ENCODE data around the gene AGXT. TPM values are rescaled to one million over a fixed set of nuclear protein-coding genes. Genes with fewer than 3 reads are reported as not detected.

Gene AGXT
- total RNA-seq, 3 donors from 2014 or later = 0.22 to 4.1 (median 1.0) TPM

- H3K4me1 ChIP-seq (ENCODE audit: low read depth) = no peaks in the 10 kb centered on the region
- intact Hi-C loops (cut with DNase I, micrococcal nuclease) = no loop called here
- H3K4me3 ChIP-seq = no peak overlapping the region
- TF ChIP-seq CTCF (IDR thresholded peaks at IDR 0.05) = no peak
- H3K36me3 ChIP-seq (ENCODE audit: low read depth) = no peaks in the 10 kb centered on the region
- ATAC-seq = no peak
- no peaks in the 10 kb centered on the region for H3K9me3 ChIP-seq
- peak in 1 of 3 donors; percentile 29 for DNase-seq
Measured at GRCh38 chr2:240928476-240929363, 60.1 kb downstream of the AGXT start.

GRCh38 chr2:240929364-240930095, 60.9 kb downstream of the AGXT start:
- ATAC-seq = no peak
- intact Hi-C loops (cut with DNase I, micrococcal nuclease) = no loop called here
- TF ChIP-seq CTCF (IDR thresholded peaks at IDR 0.05) = no peak
- H3K36me3 ChIP-seq (ENCODE audit: low read depth) = no peaks in the 10 kb centered on the region
- H3K4me1 ChIP-seq (ENCODE audit: low read depth) = no peaks in the 10 kb centered on the region
- peak in 1 of 3 donors; percentile 21 for DNase-seq
- H3K9me3 ChIP-seq = no peaks in the 10 kb centered on the region
- no peak overlapping the region for H3K4me3 ChIP-seq

Other genes with a start within 250 kb of the AGXT start
- 100 to 1,000 TPM in 1 of 3 donors, 10 to 100 TPM in 2; 47.1 to 132 (median 76.8) TPM for gene GPR35, start 243.3 kb upstream of the AGXT start, total RNA-seq
- 1 to 10 TPM in 2 of 3 donors, under 1 TPM in 1; 0.16 to 10.0 (median 3.9) TPM for gene AQP12B, start 185.9 kb upstream of the AGXT start, total RNA-seq
- gene AQP12A, start 177.0 kb upstream of the AGXT start, total RNA-seq = 10 to 100 TPM in 1 of 3 donors, 1 to 10 TPM in 1, not detected in 1; 9.7 to 18.9 TPM
- 10 to 100 TPM in 1 of 3 donors, 1 to 10 TPM in 2; 1.5 to 17.2 (median 1.9) TPM for gene KIF1A, start 48.6 kb upstream of the AGXT start, total RNA-seq
- 10 to 100 TPM in 1 of 3 donors, 1 to 10 TPM in 2; 3.3 to 13.2 (median 8.1) TPM for gene MAB21L4, start 27.3 kb downstream of the AGXT start, total RNA-seq
- gene CROCC2, start 37.5 kb downstream of the AGXT start, total RNA-seq = under 1 TPM in 2 of 3 donors, not detected in 1; 0.07 to 0.19 TPM
- gene SNED1, start 129.8 kb downstream of the AGXT start, total RNA-seq = 10 to 100 TPM in 2 of 3 donors, 1 to 10 TPM in 1; 7.0 to 16.3 (median 14.1) TPM
- gene MTERF4, start 233.5 kb downstream of the AGXT start, total RNA-seq = 10 to 100 TPM; 25.4 to 41.7 (median 32.2) TPM